GM12892 (cell line): ENCODE results near the gene RAB37.

Experiments
- POLR2A ChIP-seq: IDR thresholded peaks from 2 replicates; pipeline ENCODE4 v1.6.1; 2011; ENCODE audit warnings: low read depth, low read length, control low read depth
- POLR2AphosphoS5 ChIP-seq: IDR thresholded peaks from 2 replicates; pipeline ENCODE4 v1.6.1; 2011; ENCODE audit warnings: low read depth, low read length, control low read depth

- no peak for TF ChIP-seq POLR2A
- TF ChIP-seq POLR2AphosphoS5: no peak
Measured at GRCh38 chr17:74730491-74731346, 6.3 kb upstream of the RAB37 start.
